ENCODE results near the gene SMAD7.

The SMAD7 gene

DNA sequence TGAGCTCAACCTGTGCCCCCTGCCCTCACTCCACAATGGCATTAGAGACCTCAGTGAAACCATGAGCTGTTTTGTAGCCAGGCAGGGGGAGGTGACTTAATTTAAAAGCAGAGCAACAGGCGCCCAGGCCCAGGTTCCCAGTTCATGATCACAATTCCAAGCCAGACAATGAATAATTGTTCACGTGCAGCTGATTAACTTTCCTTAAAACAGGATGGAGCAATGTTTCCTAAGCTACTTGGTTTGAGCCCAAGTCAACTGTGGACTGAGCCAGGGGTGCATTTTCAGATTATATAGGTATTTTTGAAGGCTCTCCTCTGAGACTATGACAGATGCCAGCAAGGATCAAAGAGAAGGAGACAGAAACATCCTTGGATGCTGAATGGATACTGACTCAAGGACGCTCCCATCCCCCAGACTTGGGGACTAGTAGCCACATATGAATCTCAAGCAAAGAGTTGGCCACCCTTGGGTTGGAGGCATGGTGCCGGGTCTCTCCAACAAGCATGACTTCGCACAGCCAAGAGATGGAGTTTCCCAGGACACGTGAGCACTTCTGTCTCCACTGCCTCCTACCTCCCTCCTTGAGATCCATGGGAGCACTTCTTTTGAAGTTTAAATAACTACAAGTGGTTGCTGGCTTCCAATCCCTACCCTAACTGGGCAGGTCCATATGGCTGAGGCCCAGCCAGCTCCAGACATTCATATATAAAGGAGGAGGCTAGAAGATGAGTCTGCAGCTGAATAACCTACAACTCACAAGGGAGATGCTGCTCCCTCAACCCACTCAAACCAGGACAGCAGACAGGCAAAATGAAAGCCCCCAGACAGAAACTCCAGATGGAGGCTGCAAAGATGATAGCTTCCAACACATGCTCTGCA, 12.7 kb downstream of the SMAD7 start:
- peak overlapping the region in 17 of 21 experiments; percentile 4 to 80 (median 60) for H3K27ac ChIP-seq
- H3K4me3 ChIP-seq: no peak overlapping the region

DNA sequence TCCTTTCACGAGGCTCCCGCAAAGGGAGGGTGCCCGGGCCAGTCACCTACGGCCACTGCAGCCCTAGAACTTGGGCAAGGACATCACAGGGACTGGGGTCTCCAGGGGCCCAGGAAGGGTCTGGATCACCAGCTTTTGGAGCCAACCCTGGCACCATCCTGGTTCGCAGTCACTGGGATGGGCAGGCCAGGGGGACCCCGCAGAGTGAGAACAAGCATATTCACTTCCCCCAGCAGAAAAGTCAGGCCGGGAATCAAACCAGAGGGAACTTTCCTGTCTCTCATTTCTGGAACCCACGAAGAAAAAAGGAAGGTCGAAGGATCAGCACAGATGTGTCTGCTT, 15.4 kb downstream of the SMAD7 start:
- Histone ChIP-seq H3K4me3 (no peak overlapping the region), H3K27ac (peak overlapping the region in 17 of 21 experiments; percentile 13 to 81 (median 60))

DNA sequence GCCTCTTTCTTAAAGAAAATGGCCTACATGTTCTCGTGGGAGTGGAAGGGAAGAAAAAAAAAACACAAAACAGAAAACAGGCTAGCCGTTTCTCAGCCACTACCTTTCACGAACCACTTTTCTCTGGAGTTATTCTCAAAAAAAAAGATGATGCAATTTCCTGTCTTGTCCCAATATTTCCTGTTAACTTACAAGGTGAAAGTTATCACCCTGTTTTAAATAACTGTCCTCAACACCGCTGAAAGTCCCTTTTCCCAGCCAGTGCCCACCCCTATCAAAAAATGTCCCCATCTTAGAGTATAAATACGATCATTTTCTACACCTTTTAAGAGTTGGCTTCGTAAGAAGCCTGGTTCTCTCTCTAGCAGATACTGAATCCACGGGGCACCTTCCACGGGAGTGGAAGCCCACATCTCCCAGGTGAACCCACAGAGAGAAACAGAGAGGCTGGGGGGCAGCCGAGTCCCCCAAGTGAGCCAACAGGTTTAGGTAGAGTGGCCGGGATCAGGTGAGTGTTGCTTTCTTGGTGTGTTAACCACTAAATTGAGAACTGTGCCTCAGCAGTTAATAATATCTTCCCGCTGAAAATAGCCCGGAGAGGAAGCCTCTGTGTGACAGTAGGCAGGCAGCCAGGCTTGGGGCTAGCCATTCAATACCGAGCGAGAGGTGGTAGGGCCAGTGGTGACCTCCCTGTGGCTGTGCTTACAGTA, 15.9 kb downstream of the SMAD7 start:
- peak overlapping the region in 1 of 7 experiments; percentile 3 for H3K4me3 ChIP-seq
- H3K27ac ChIP-seq: peak overlapping the region in 20 of 21 experiments; percentile 13 to 81 (median 60)

DNA sequence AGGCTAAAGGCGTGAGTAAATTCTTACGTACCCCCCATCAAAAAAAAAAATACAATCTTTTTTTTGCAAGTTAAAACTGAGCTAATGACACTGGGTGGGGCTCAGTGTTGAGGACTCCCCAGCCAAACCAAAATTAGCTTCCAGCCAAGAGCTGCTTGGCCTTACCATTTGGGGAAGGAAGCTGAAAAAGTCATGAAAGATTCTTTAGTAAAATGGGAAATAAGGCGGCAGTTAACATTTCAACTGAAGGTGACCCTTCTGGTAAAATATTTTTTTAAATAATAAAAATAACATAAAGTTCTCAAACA, 16.4 kb downstream of the SMAD7 start:
- Histone ChIP-seq H3K27ac (peak overlapping the region in 16 of 21 experiments; percentile 18 to 81 (median 62)), H3K4me3 (no peak overlapping the region)

DNA sequence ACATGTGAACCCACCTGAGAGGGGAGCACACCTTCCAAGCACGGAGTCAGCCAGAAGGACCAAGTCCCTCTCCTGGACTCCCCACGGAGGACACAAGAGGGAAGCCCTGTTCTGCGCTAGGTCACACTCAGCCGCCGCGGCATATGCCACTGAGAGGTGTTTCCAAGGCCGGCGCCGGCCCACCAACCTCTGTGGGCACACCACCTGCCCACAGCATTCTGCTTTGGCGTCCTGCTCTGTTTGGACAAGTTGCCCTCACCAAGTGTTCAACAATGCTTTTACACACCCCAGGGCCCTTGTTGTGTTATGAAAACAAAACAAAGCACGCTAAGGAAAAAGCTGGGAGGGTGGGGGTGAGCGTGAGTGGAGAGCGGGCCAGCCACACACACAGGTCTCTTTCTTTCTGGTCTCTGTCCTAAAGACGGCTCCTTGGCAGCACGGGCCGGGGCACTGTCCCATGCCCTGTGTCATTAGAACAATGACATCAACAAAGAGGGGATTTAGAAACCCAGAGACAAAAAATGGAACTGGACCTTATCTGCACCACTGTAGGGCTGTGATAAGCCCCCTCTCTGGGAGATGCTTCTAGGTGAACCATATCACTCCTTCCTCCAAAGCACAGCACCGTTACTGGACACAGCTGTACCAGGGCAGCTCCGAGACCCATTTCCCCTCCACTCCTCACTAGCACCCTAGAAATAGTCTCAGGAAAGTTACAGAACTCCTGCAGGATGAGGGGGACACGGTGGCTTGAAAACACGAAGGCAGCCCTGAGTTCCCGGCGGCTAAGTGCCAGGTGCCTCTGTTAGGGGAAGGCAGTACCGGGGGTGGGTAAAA, 17.0 kb downstream of the SMAD7 start:
- Histone ChIP-seq H3K4me3 (no peak overlapping the region), H3K27ac (peak overlapping the region in 16 of 21 experiments; percentile 9 to 81 (median 65))

DNA sequence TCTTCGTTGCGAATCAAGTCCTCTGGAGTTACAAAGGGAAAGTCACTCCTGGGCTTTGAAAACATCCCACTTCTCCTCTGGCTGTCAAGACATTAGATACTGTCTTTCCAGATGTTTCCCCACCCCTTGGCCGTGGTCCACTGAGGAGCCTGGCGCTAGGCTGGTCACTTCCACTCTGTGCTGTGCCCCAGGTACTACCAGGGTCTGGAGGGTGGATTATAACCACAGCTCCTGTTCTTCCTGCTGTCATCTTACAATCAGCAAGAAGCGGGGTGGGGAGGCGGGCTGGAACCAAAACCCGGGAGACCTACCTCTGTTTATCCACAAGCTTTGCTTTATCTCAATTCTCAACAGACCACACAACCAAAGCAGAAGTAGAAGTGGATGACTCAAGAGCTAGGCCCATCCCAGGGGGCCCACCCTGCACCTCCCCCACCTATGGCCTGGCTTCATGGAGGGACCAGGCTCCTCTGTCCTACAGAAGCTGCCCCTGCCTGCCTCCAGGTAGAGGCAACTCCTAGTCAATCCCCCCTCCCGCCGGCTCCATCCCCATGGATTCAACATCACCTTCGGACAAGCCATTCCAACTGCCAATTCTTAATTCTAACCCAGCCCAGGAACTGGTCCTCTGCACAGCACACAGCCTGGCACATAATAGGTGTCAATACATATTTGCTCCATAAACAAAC, 17.8 kb downstream of the SMAD7 start:
- no peak overlapping the region for H3K4me3 ChIP-seq
- peak overlapping the region in 15 of 21 experiments; percentile 9 to 79 (median 68) for H3K27ac ChIP-seq

DNA sequence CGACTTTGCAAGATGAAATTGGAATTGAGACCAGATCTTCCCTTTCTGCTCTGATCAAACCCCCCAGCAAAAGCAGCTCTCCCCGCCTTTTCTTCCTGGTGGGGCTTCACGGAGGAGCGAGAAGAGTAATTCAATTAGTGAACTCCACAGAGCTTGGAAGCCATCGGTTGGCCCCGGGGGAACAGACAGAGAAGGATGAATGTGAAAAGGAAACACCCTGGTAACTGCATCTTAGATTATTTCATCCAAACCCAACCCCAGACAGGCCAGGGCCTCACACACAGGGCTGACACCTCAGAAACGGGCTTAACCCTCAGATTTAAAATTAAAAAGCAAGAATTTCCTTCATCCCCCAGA, 18.3 kb downstream of the SMAD7 start:
- no peak overlapping the region for H3K4me3 ChIP-seq
- peak overlapping the region in 14 of 21 experiments; percentile 9 to 79 (median 67) for H3K27ac ChIP-seq

DNA sequence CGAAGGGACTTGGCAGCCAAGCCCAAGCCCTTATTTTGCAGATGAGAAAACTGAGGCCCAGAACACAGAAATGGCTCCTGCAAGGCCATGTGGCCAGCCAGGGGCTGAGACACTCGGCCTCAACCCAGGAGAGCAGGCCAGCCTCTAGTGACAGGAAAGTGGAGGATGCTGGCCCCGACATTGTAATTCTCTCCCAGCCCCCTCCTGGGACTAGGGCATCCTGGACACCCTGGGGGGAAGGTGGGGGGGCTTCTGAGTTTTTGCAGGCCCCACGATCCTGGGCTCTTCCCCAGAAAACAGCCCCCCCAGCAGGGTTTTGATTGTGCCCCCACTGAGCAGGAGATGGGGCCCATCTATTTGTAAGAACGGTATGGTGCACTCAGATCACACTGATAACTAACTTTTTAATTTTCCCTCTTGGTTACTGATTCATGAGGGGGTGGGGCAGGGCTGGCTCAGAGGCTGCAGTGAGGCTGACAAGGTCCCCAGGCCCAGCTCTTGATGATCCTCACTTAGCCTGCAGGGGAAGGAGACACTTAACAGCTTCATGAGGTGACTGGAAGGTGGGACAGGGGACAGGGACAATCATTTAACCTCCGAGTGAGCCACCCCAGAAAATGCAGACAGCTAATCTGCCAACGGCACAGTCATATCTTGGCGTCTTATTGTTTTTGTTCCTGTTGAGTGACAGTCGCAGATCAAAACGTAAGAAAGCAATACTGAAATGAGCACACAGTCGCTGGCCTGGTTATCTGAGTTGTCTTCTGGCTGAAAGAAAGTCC, 18.9 kb downstream of the SMAD7 start:
- Histone ChIP-seq H3K4me3 (no peak overlapping the region), H3K27ac (peak overlapping the region in 15 of 21 experiments; percentile 9 to 79 (median 66))

DNA sequence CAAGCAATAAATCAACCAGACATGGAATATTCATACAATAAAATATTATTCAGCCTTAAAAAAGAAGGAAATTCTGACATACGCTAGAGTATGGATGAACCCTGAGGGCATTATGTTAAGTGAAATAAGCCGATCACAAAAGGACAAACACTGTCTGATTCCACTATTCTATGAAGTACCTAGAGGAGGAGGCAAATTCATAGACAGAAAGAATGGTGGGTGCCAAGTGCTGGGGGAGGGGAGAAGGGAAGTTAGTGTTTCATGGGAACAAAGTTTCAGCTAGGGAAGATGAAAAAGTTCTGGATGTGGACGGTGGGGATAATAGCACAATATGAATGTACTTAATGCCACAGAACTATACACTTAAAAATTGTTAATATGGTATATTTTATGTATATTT, 19.8 kb downstream of the SMAD7 start:
- Histone ChIP-seq H3K4me3 (no peak overlapping the region), H3K27ac (peak overlapping the region in 5 of 21 experiments; percentile 57 to 80 (median 73))

DNA sequence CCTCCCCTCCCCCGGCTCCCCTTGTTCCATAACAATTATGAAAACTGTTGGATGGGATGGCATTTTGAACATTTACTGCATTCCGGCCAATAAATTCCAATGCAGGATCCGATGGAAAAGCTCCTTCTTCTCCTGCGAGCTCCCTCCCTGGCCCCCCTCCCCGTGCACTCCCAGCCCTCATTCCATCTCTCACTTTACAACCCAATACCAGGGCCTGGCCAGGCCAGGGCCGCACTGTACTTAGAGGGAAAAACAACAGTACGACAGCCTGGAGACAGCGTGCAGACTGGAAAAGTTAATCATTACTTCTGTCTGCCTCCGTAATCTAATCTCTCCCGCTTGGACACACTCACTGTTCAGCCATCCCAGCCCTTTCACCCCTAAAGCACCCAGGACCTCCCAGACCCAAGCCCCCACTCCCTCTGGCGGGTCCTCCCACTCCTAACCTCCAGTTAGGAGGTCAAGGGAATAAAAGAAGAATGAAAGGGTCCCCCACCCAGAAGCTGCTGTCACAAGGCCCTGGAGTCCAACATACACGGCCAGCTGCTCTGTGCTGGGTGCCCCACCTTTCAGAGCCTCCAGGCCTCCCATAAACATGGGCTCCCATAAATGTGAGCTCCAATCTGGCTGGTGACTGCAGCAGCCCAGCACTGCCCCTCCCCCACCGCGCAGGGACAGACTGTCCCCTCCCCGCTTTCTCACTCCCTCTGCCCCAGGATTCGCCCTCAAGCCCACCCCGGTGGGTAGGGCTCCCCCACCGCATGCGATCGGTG, 20.6 kb downstream of the SMAD7 start:
- H3K4me3 ChIP-seq: no peak overlapping the region
- H3K27ac ChIP-seq: peak overlapping the region in 15 of 21 experiments; percentile 3 to 80 (median 57)

DNA sequence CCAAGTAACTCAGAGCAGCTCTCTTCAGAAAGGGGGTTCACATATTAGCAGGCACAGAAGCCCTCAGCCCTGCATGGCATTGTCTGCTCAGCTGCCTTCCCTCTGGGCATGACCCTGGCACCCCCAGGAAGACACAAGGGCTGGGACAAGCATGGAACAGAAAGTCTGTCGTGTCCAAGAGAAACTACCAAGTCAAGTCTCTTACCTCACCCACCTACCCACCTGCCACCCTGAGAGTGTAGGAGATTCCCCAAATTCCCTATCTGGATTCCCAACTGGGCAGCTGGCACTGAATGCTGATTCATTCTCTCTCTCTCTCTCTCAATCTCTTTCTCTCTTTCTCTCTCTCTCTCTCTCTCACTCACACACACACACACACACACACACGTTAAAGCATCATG, 21.6 kb downstream of the SMAD7 start:
- Histone ChIP-seq H3K27ac (peak overlapping the region in 16 of 21 experiments; percentile 3 to 80 (median 58)), H3K4me3 (no peak overlapping the region)

DNA sequence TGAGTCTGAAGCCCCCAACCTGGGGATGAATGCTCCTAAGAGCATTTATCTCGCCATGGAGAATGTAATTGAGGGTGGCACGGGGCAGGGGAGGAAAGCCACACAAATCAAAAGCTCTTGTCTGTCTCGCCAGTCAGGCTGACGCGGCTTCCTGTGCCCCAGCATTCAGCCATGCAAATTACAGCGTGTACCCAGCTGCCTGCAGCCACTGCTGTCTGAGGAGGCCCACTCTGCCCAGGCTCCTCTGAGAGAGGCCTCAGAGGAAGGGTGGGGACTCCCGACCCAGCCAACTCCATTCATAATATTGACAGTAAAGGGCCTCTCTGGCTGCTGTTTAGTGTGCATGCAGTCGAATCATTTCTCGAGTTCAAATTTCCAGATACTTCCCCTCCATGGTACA, 22.0 kb downstream of the SMAD7 start:
- H3K4me3 ChIP-seq: no peak overlapping the region
- peak overlapping the region in 18 of 21 experiments; percentile 3 to 80 (median 58) for H3K27ac ChIP-seq

DNA sequence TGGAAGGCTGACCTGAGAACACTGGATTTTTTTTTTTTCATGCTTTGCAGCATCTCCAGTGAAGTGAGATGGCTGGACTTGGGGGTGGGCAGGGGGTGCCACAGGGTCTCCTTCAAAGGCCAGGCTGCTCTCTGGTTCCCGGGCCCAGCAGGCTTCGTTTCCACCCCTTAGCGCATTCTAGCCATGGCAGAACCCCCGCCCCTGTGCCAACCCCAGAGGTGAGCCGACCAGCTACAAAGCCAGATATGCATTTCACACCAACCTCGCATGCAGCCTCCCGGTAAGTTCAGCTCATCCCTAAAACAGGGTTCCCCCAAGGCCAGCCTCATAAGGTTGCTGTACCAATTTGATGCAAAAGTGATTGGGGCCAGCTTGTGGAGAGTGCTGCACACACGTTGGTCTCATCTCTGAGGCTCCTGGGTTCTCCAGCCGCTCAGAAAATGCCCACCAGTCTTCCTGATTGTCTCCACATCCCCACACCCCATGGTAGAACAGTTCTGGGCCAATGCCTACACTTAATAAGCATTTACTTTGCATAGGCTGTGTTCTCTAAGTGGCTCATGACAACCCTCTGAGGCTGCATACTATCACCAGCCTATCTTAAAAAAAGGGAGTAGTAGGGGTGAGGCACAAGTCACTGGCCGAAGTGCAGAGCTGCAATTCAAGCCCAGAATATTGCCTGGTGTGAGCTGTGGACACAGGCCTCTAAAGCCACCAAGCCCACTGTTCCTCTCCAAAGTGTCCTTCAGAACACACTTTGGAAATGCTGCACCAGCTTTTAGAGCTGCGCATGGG, 23.3 kb downstream of the SMAD7 start:
- no peak overlapping the region for H3K4me3 ChIP-seq
- H3K27ac ChIP-seq: peak overlapping the region in 2 of 21 experiments; percentile 63 to 79

DNA sequence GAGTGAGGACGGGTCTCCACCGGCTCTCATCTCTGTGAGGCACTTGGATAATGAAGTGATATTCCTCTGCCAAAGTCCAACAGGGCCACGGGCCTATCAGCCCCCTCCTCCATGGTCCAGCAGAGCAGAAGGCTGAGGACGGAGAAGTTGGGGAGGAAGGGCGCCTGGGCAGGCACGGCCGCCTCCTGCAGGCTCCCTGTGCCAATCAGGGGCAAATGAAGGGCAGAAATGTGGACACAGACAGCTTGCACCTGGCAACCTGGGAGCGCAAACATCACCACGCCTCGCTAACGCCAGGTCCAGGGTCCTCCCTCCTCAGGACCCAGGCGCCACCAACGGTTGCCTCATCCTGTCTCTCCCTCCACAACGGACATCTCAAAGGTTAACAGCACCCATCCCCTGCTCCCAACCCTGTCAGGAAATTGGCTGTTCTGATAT, 24.3 kb downstream of the SMAD7 start:
- no peak overlapping the region for H3K4me3 ChIP-seq
- peak overlapping the region in 1 of 21 experiments; percentile 18 for H3K27ac ChIP-seq

DNA sequence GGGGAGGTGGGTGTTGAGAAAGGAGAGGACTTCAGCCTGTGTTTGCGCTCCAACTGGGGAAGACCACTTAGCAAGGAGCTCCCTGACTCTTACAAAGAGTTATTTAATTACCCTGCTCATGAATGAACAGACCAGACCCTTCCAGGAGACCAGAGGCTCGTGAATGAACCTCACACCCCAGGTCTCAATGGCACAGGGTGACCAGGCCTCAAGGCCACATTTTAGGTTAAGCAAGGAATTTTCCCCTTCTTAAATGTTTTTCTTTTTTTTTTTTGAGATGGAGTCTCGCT, 25.3 kb downstream of the SMAD7 start:
- no peak overlapping the region for H3K4me3 ChIP-seq
- peak overlapping the region in 13 of 21 experiments; percentile 2 to 85 (median 67) for H3K27ac ChIP-seq

DNA sequence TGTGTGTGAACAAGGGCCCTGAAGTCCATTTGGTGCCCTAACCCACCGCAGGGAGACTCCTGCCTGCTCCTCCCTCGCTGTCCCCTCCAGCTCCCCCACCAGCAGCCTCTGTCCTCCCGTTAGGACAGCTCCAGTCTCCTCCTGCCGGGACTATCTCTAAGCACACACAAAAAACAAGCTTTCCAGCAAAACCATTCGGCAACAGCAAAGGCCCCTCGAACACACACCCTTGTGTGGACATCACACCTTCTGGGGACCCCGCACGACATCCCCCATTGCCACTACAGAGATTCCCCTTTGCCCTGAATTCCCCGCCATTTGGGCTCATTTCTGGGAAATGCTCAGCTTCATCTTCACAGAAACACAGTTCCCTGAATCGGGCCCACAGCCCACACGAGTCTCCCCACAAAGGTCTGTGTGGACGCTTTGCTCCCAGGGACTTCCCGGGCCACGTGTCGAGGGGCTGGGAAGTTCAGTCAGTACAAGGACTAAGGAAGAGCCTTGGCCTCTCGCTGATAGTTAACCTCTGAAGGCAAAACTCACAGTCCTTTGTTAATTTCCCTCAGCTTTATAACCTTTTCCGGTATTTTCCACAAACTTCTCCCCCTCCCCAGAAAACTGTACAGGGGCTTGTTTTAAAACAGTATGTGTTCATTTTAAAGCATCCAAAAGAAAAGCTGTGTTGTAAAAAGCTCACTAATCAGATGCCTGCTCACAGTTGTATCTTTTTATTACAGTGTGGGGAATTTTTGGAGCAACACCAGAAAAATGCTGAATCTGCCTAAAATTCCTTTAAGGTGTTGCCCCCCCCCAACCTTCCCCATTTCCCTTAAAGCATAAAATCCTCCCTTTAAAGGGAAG, 25.9 kb downstream of the SMAD7 start:
- H3K27ac ChIP-seq: peak overlapping the region in 19 of 21 experiments; percentile 18 to 85 (median 63)
- no peak overlapping the region for H3K4me3 ChIP-seq

Data from skin epidermis (tissue), 12 donors.